ENCODE data around the gene ELOVL6. TPM values are rescaled to one million over a fixed set of nuclear protein-coding genes. Genes with fewer than 3 reads are reported as not detected.

The ELOVL6 gene
- total RNA-seq, 1 donor from 2014 or later, result 3.1 TPM

DNA sequence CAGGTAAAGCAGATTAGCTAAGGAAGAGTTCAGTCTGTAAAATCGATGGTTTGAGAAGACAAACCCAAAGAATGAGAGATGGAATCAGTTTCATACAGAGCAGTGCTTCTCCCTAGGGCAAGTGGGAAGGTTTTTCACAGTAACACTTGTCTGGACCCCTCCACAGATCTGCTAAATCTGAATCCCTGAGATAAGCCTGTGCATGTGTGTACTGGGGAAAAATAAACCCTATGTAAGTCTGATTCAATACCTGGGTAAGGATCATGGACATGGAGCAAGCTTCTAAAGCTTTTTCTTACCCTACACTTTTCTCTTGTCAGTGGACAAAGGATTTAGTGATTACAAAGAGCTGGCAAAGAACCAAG lies 13.6 kb downstream of the ELOVL6 start:
- H3K4me1 ChIP-seq (ENCODE audit: control insufficient read depth in 3 of 3, insufficient read depth in 3 of 3, low read length in 3 of 3), result no peaks in the 10 kb centered on the region
- H3K27me3 ChIP-seq (ENCODE audit: control insufficient read depth in 3 of 3, insufficient read depth in 3 of 3, low read length in 3 of 3), result no peaks in the 10 kb centered on the region
- no peaks in the 10 kb centered on the region for H3K9me3 ChIP-seq (ENCODE audit: control insufficient read depth in 3 of 3, low read length in 3 of 3)
- no peaks in the 10 kb centered on the region for H3K36me3 ChIP-seq (ENCODE audit: control insufficient read depth in 3 of 3, insufficient read depth in 3 of 3, low read length in 3 of 3)
- H3K4me3 ChIP-seq (ENCODE audit: low read length in 3 of 3), result no peak overlapping the region
- no peak overlapping the region for H3K9ac ChIP-seq (ENCODE audit: low read depth in 1 of 3, low read length in 3 of 3)
- H3K27ac ChIP-seq (ENCODE audit: low read depth, low read length), result no peak overlapping the region

- no peaks in the 10 kb centered on the region for H3K4me1 ChIP-seq (ENCODE audit: control insufficient read depth in 3 of 3, insufficient read depth in 3 of 3, low read length in 3 of 3)
- no peaks in the 10 kb centered on the region for H3K27me3 ChIP-seq (ENCODE audit: control insufficient read depth in 3 of 3, insufficient read depth in 3 of 3, low read length in 3 of 3)
- H3K27ac ChIP-seq (ENCODE audit: low read depth, low read length), result no peak overlapping the region
- no peaks in the 10 kb centered on the region for H3K9me3 ChIP-seq (ENCODE audit: control insufficient read depth in 3 of 3, low read length in 3 of 3)
- no peak overlapping the region for H3K4me3 ChIP-seq (ENCODE audit: low read length in 3 of 3)
- H3K36me3 ChIP-seq (ENCODE audit: control insufficient read depth in 3 of 3, insufficient read depth in 3 of 3, low read length in 3 of 3), result no peaks in the 10 kb centered on the region
- H3K9ac ChIP-seq (ENCODE audit: low read depth in 1 of 3, low read length in 3 of 3), result no peak overlapping the region
Measured at GRCh38 chr4:110184140-110184790, 14.2 kb downstream of the ELOVL6 start.

GRCh38 chr4:110183643-110184042 lies 14.8 kb downstream of the ELOVL6 start:
- no peak overlapping the region for H3K27ac ChIP-seq (ENCODE audit: low read depth, low read length)
- no peaks in the 10 kb centered on the region for H3K27me3 ChIP-seq (ENCODE audit: control insufficient read depth in 3 of 3, insufficient read depth in 3 of 3, low read length in 3 of 3)
- H3K4me3 ChIP-seq (ENCODE audit: low read length in 3 of 3), result no peak overlapping the region
- no peaks in the 10 kb centered on the region for H3K9me3 ChIP-seq (ENCODE audit: control insufficient read depth in 3 of 3, low read length in 3 of 3)
- no peaks in the 10 kb centered on the region for H3K36me3 ChIP-seq (ENCODE audit: control insufficient read depth in 3 of 3, insufficient read depth in 3 of 3, low read length in 3 of 3)
- no peaks in the 10 kb centered on the region for H3K4me1 ChIP-seq (ENCODE audit: control insufficient read depth in 3 of 3, insufficient read depth in 3 of 3, low read length in 3 of 3)
- H3K9ac ChIP-seq (ENCODE audit: low read depth in 1 of 3, low read length in 3 of 3), result no peak overlapping the region

- no peaks in the 10 kb centered on the region for H3K4me1 ChIP-seq (ENCODE audit: control insufficient read depth in 3 of 3, insufficient read depth in 3 of 3, low read length in 3 of 3)
- no peak overlapping the region for H3K27ac ChIP-seq (ENCODE audit: low read depth, low read length)
- no peaks in the 10 kb centered on the region for H3K36me3 ChIP-seq (ENCODE audit: control insufficient read depth in 3 of 3, insufficient read depth in 3 of 3, low read length in 3 of 3)
- H3K4me3 ChIP-seq (ENCODE audit: low read length in 3 of 3), result no peak overlapping the region
- H3K27me3 ChIP-seq (ENCODE audit: control insufficient read depth in 3 of 3, insufficient read depth in 3 of 3, low read length in 3 of 3), result no peaks in the 10 kb centered on the region
- H3K9me3 ChIP-seq (ENCODE audit: control insufficient read depth in 3 of 3, low read length in 3 of 3), result no peaks in the 10 kb centered on the region
- no peak overlapping the region for H3K9ac ChIP-seq (ENCODE audit: low read depth in 1 of 3, low read length in 3 of 3)
Measured at GRCh38 chr4:110183058-110183457, 15.4 kb downstream of the ELOVL6 start.

DNA sequence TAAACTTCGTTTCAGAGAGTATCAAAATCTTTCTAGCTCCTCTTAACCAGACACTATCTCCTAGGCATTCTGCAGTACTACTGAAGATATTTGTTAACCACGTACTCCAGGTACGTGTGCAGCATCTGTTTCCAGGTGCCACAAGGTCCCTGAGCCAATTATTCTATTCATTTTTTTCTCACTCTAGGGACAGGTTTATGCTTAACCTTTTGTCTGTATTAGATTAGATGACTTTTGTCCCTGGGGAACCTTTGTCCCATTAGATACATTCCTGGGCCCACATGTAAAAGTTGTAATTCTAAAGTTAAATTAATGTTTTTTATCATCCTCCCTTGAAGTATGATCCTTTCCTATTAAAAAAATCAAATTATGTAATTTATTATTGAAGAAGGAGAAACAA lies 16.5 kb downstream of the ELOVL6 start:
- Histone ChIP-seq H3K27me3 (ENCODE audit: control insufficient read depth in 3 of 3, insufficient read depth in 3 of 3, low read length in 3 of 3) (no peaks in the 10 kb centered on the region), H3K9ac (ENCODE audit: low read depth in 1 of 3, low read length in 3 of 3) (no peak overlapping the region), H3K4me1 (ENCODE audit: control insufficient read depth in 3 of 3, insufficient read depth in 3 of 3, low read length in 3 of 3) (no peaks in the 10 kb centered on the region), H3K27ac (ENCODE audit: low read depth, low read length) (no peak overlapping the region), H3K4me3 (ENCODE audit: low read length in 3 of 3) (no peak overlapping the region), H3K36me3 (ENCODE audit: control insufficient read depth in 3 of 3, insufficient read depth in 3 of 3, low read length in 3 of 3) (no peaks in the 10 kb centered on the region), H3K9me3 (ENCODE audit: control insufficient read depth in 3 of 3, low read length in 3 of 3) (no peaks in the 10 kb centered on the region)

- Histone ChIP-seq H3K27me3 (ENCODE audit: control insufficient read depth in 3 of 3, insufficient read depth in 3 of 3, low read length in 3 of 3) (no peaks in the 10 kb centered on the region), H3K4me3 (ENCODE audit: low read length in 3 of 3) (no peak overlapping the region), H3K9me3 (ENCODE audit: control insufficient read depth in 3 of 3, low read length in 3 of 3) (no peaks in the 10 kb centered on the region), H3K27ac (ENCODE audit: low read depth, low read length) (no peak overlapping the region), H3K4me1 (ENCODE audit: control insufficient read depth in 3 of 3, insufficient read depth in 3 of 3, low read length in 3 of 3) (no peaks in the 10 kb centered on the region), H3K36me3 (ENCODE audit: control insufficient read depth in 3 of 3, insufficient read depth in 3 of 3, low read length in 3 of 3) (no peaks in the 10 kb centered on the region), H3K9ac (ENCODE audit: low read depth in 1 of 3, low read length in 3 of 3) (no peak overlapping the region)
Measured at GRCh38 chr4:110175634-110176033, 22.8 kb downstream of the ELOVL6 start.

GRCh38 chr4:110172972-110173371 lies 25.4 kb downstream of the ELOVL6 start:
- Histone ChIP-seq H3K4me1 (ENCODE audit: control insufficient read depth in 3 of 3, insufficient read depth in 3 of 3, low read length in 3 of 3) (no peaks in the 10 kb centered on the region), H3K9me3 (ENCODE audit: control insufficient read depth in 3 of 3, low read length in 3 of 3) (no peaks in the 10 kb centered on the region), H3K27me3 (ENCODE audit: control insufficient read depth in 3 of 3, insufficient read depth in 3 of 3, low read length in 3 of 3) (no peaks in the 10 kb centered on the region), H3K4me3 (ENCODE audit: low read length in 3 of 3) (no peak overlapping the region), H3K9ac (ENCODE audit: low read depth in 1 of 3, low read length in 3 of 3) (no peak overlapping the region), H3K27ac (ENCODE audit: low read depth, low read length) (no peak overlapping the region), H3K36me3 (ENCODE audit: control insufficient read depth in 3 of 3, insufficient read depth in 3 of 3, low read length in 3 of 3) (no peaks in the 10 kb centered on the region)

- H3K9me3 ChIP-seq (ENCODE audit: control insufficient read depth in 3 of 3, low read length in 3 of 3), result no peaks in the 10 kb centered on the region
- no peak overlapping the region for H3K4me3 ChIP-seq (ENCODE audit: low read length in 3 of 3)
- no peaks in the 10 kb centered on the region for H3K4me1 ChIP-seq (ENCODE audit: control insufficient read depth in 3 of 3, insufficient read depth in 3 of 3, low read length in 3 of 3)
- no peak overlapping the region for H3K27ac ChIP-seq (ENCODE audit: low read depth, low read length)
- H3K27me3 ChIP-seq (ENCODE audit: control insufficient read depth in 3 of 3, insufficient read depth in 3 of 3, low read length in 3 of 3), result no peaks in the 10 kb centered on the region
- no peaks in the 10 kb centered on the region for H3K36me3 ChIP-seq (ENCODE audit: control insufficient read depth in 3 of 3, insufficient read depth in 3 of 3, low read length in 3 of 3)
- no peak overlapping the region for H3K9ac ChIP-seq (ENCODE audit: low read depth in 1 of 3, low read length in 3 of 3)
Measured at GRCh38 chr4:110171971-110172370, 26.4 kb downstream of the ELOVL6 start.

DNA sequence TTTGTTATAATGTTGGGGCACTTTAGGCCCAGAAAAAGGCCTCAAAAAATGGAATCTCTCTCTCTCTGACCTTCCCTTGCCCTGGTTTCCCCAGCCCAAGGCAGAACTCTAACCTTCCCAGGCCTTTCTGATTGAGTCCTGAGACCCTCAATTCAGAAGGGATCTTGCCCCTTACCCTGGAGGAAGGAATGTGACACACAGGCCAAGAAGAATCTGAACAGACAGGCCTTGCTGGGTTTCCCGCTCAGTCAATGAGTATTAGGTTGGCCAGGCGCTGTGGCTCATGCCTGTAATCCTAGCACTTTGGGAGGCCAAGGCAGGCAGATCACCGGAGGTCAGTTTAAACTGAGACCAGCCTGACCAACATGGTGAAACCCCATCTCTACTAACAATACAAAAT lies 27.6 kb downstream of the ELOVL6 start:
- no peaks in the 10 kb centered on the region for H3K9me3 ChIP-seq (ENCODE audit: control insufficient read depth in 3 of 3, low read length in 3 of 3)
- H3K36me3 ChIP-seq (ENCODE audit: control insufficient read depth in 3 of 3, insufficient read depth in 3 of 3, low read length in 3 of 3), result no peaks in the 10 kb centered on the region

GRCh38 chr4:110165382-110166286 lies 32.8 kb downstream of the ELOVL6 start:
- Histone ChIP-seq H3K4me1 (ENCODE audit: control insufficient read depth in 3 of 3, insufficient read depth in 3 of 3, low read length in 3 of 3) (no peaks in the 10 kb centered on the region), H3K4me3 (ENCODE audit: low read length in 3 of 3) (no peak overlapping the region), H3K9me3 (ENCODE audit: control insufficient read depth in 3 of 3, low read length in 3 of 3) (no peaks in the 10 kb centered on the region), H3K36me3 (ENCODE audit: control insufficient read depth in 3 of 3, insufficient read depth in 3 of 3, low read length in 3 of 3) (no peaks in the 10 kb centered on the region), H3K9ac (ENCODE audit: low read depth in 1 of 3, low read length in 3 of 3) (no peak overlapping the region), H3K27me3 (ENCODE audit: control insufficient read depth in 3 of 3, insufficient read depth in 3 of 3, low read length in 3 of 3) (no peaks in the 10 kb centered on the region), H3K27ac (ENCODE audit: low read depth, low read length) (no peak overlapping the region)

More for the DNA sequence above, 27.6 kb downstream of the ELOVL6 start:
- Histone ChIP-seq H3K9ac (ENCODE audit: low read depth in 1 of 3, low read length in 3 of 3) (no peak overlapping the region), H3K27me3 (ENCODE audit: control insufficient read depth in 3 of 3, insufficient read depth in 3 of 3, low read length in 3 of 3) (no peaks in the 10 kb centered on the region), H3K27ac (ENCODE audit: low read depth, low read length) (no peak overlapping the region), H3K4me1 (ENCODE audit: control insufficient read depth in 3 of 3, insufficient read depth in 3 of 3, low read length in 3 of 3) (no peaks in the 10 kb centered on the region), H3K4me3 (ENCODE audit: low read length in 3 of 3) (no peak overlapping the region)
